Stomach (tissue), 9 donors: ENCODE results near the gene LRP1B. TPM values are rescaled to one million over a fixed set of nuclear protein-coding genes. Genes with fewer than 3 reads are reported as not detected.

Experiments used
- DNase-seq, 2 donors: peaks; one replicate each; pipeline versions ENCODE4 v3.0.0 to v3.0.0-alpha.2; 2013 to 2019
- H3K27ac ChIP-seq, 5 donors: fragments of 200-600 bp in 4 of 5; sonication (generic) in 4 of 5; one replicate each; pipeline ENCODE4 v1.5.1; 2013 to 2019; ENCODE audit warnings: mild to moderate bottlenecking in 1 of 5, moderate library complexity in 1 of 5
- H3K27me3 ChIP-seq, 3 donors: fragments of 200-600 bp; sonication (generic); one replicate each; pipeline ENCODE4 v1.5.1; 2017 to 2019; ENCODE audit warnings: mixed run types in 1 of 3
- H3K36me3 ChIP-seq, 4 donors: fragments of 200-600 bp; sonication (generic); 1 replicate in 3 of 4; 2 replicates in 1 of 4; pipeline ENCODE4 v1.5.1; 2016 to 2019
- H3K4me1 ChIP-seq, 4 donors: fragments of 200-600 bp; sonication (generic); one replicate each; pipeline ENCODE4 v1.5.1; 2016 to 2019
- H3K4me3 ChIP-seq, 4 donors: fragments of 200-600 bp; sonication (generic) in 3 of 4; one replicate each; pipeline ENCODE4 v1.5.1; 2016 to 2019; ENCODE audit warnings: mild to moderate bottlenecking in 1 of 4
- H3K9me3 ChIP-seq, 4 donors: fragments of 200-600 bp; sonication (generic); one replicate each; pipeline ENCODE4 v1.5.1; 2016 to 2019
- EP300 ChIP-seq: sonication (generic); formaldehyde crosslinking; IDR thresholded peaks from one replicate; pipeline ENCODE4 v1.6.1; 2017; ENCODE audit warnings: antibody characterized with exemption
- POLR2A ChIP-seq, 4 donors: fragments of 450-650 bp; IDR thresholded peaks; one replicate each; pipeline ENCODE4 v1.6.1; 2016; ENCODE audit warnings: antibody characterized with exemption in 4 of 4, control low read depth in 2 of 4, mild to moderate bottlenecking in 1 of 4, moderate library complexity in 1 of 4
- POLR2AphosphoS5 ChIP-seq, 3 donors: sonication (generic); formaldehyde crosslinking; IDR thresholded peaks; one replicate each; pipeline ENCODE4 v1.6.1; 2016; ENCODE audit warnings: antibody characterized with exemption in 3 of 3
- WGBS, 5 donors: extraction: QIAGEN DNeasy Blood & Tissue Kit in 3 of 5; methylation state at CpG; one replicate each; pipeline versions ENCODE4 v1.1.5 to v1.1.7; 2013 to 2018; 5-methylcytosine and 5-hydroxymethylcytosine counted together
- intact Hi-C: fragments of 100-400 bp; cut with DNase I; formaldehyde crosslinking; loops from one replicate; pipeline ENCODE4 v1.15.1; 2023; ENCODE audit warnings: low total_unique reads
- polyA plus RNA-seq, 3 donors: library from polyadenylated mRNA; stranded (reverse); fragments of 200-250 nt; gene quantifications; one replicate each; pipeline ENCODE4 v1.2.3, GENCODE V29; 2013
- total RNA-seq, 5 donors: library from RNA; depleted of rRNA; stranded (reverse); fragments of >200 nt; gene quantifications; one replicate each; pipeline versions ENCODE4 v1.1.0 to v1.2.3, GENCODE V29; 2014 to 2016
- TF ChIP-seq, protein P1 (sequence below), 7 experiments: fragments of 450-650 bp in 4 of 7; fragments of 200-600 bp in 3 of 7; sonication (generic) in 3 of 7; IDR thresholded peaks; one replicate each; pipeline ENCODE4 v1.5.1; 2016 to 2019; ENCODE audit warnings: antibody characterized with exemption in 7 of 7, control low read depth in 2 of 7, mild to moderate bottlenecking in 1 of 7
- donor health status: healthy with polysubstance abuse.
- donor health status: Bipolar disorder and iron deficiency.
- donor health status: healthy.

The LRP1B gene
- total and polyA plus RNA-seq, 8 donors, result under 0.01 to 9.0 (median 0.38) TPM

DNA sequence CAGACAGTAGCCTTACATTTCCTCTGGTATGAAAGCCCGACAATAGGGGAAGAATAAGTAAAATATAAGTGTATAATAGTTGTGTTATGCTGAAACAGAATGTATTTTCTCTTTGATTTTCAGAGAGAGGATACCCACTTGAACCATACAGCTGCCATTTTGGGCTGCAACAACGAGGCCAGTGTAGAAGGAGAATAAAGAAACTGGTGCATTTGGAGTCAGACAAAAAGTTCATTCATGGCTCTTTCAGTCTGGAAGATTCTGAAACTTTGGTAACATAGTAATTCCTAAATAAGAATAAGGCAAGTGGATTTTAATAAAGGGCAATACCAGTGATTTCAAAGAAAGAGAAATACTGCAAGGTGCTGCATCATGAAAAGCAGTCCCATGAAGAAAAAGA lies 610.9 kb downstream of the LRP1B start:
- no peaks in the 10 kb centered on the region for H3K9me3 ChIP-seq
- DNase-seq, result no peak
- no peaks in the 10 kb centered on the region for H3K27me3 ChIP-seq
- 81 to 95% (median 87%) methylated on average over 2 of the region's 2 CpGs for WGBS, 5 donors
- intact Hi-C loops, result no loop called here
- H3K4me1 ChIP-seq, result no peaks in the 10 kb centered on the region
- H3K27ac ChIP-seq, result no peak overlapping the region
- TF ChIP-seq POLR2A (IDR thresholded peaks at IDR 0.05) (no peak), EP300 (no peak), POLR2AphosphoS5 (IDR thresholded peaks at IDR 0.05) (no peak)
- TF ChIP-seq, protein P1, sequence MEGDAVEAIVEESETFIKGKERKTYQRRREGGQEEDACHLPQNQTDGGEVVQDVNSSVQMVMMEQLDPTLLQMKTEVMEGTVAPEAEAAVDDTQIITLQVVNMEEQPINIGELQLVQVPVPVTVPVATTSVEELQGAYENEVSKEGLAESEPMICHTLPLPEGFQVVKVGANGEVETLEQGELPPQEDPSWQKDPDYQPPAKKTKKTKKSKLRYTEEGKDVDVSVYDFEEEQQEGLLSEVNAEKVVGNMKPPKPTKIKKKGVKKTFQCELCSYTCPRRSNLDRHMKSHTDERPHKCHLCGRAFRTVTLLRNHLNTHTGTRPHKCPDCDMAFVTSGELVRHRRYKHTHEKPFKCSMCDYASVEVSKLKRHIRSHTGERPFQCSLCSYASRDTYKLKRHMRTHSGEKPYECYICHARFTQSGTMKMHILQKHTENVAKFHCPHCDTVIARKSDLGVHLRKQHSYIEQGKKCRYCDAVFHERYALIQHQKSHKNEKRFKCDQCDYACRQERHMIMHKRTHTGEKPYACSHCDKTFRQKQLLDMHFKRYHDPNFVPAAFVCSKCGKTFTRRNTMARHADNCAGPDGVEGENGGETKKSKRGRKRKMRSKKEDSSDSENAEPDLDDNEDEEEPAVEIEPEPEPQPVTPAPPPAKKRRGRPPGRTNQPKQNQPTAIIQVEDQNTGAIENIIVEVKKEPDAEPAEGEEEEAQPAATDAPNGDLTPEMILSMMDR (IDR thresholded peaks at IDR 0.05), result no peak
- no peaks in the 10 kb centered on the region for H3K36me3 ChIP-seq
- no peak overlapping the region for H3K4me3 ChIP-seq

DNA sequence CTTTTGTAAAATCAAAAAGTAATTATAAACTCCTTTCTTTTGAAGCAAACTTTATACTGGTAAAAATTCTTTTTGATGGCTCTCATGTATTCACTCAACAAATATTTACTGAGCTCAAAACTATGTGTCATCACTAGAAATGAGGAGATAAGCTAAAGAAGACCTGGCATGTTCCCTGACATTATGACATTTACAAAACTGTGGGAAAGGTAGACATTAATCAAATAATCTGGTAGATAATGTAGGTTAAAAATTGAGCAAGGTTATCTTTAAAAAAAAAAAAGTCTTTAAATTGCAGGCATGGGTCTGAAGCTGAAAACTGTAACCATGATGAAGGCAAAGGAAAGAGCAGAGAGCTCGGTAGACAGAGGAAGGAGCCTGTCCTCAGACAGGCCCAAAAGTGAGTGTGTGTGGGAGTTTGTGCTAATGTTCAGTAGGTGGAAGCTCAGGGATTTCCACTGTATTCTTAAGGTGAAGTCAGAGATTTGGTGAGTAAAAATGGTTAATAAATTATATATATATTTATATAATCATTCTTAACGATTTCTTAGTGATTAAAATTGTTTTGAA lies 612.9 kb downstream of the LRP1B start:
- no peak overlapping the region for H3K4me3 ChIP-seq
- no peaks in the 10 kb centered on the region for H3K9me3 ChIP-seq
- WGBS, 5 donors, result 66 to 79% (median 76%) methylated on average over 2 of the region's 2 CpGs
- H3K27me3 ChIP-seq, result no peaks in the 10 kb centered on the region
- no peak for DNase-seq
- no peaks in the 10 kb centered on the region for H3K36me3 ChIP-seq
- intact Hi-C loops, result no loop called here
- TF ChIP-seq POLR2A (IDR thresholded peaks at IDR 0.05) (no peak), EP300 (no peak), POLR2AphosphoS5 (IDR thresholded peaks at IDR 0.05) (no peak)
- TF ChIP-seq, protein P1 (IDR thresholded peaks at IDR 0.05), result no peak
- no peak overlapping the region for H3K27ac ChIP-seq
- no peaks in the 10 kb centered on the region for H3K4me1 ChIP-seq

DNA sequence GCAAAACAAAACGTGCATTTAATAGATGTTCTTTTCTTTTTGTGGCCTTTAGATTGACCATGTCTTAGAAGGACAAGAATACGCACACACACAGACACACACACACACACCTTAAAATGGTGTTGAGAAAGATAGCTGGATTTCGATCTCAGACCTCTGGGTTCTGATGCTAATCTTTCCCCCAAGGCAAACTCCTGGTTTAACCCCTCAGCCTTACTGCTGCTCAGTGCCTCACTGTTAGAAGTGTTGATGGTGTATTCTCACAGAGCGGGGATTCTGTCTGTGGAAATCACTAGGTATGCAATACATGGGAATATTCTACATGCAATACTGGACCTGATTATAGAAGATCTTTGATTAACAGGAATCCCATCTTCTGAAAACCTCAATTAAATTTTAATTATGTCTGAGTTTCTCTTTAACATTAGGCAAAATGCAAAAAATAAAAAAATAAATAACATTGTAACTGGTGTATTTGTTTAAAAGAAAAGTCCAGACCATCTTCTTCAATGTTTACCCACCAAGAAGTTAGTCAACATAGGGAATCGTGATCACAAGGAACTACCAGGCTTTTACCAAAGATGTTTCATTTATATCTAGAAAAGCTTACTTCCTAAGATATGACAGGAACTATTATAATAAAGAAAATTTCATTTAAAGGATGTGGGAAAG lies 613.5 kb downstream of the LRP1B start:
- no peaks in the 10 kb centered on the region for H3K27me3 ChIP-seq
- DNase-seq, result no peak
- intact Hi-C loops, result no loop called here
- TF ChIP-seq, protein P1 (IDR thresholded peaks at IDR 0.05), result no peak
- TF ChIP-seq EP300 (no peak), POLR2A (IDR thresholded peaks at IDR 0.05) (no peak), POLR2AphosphoS5 (IDR thresholded peaks at IDR 0.05) (no peak)
- no peaks in the 10 kb centered on the region for H3K4me1 ChIP-seq
- H3K27ac ChIP-seq, result no peak overlapping the region
- H3K4me3 ChIP-seq, result no peak overlapping the region
- whole genome bisulfite sequencing, 5 donors, result 57 to 68% (median 61%) methylated on average over 5 of the region's 5 CpGs
- H3K9me3 ChIP-seq, result no peaks in the 10 kb centered on the region
- no peaks in the 10 kb centered on the region for H3K36me3 ChIP-seq

DNA sequence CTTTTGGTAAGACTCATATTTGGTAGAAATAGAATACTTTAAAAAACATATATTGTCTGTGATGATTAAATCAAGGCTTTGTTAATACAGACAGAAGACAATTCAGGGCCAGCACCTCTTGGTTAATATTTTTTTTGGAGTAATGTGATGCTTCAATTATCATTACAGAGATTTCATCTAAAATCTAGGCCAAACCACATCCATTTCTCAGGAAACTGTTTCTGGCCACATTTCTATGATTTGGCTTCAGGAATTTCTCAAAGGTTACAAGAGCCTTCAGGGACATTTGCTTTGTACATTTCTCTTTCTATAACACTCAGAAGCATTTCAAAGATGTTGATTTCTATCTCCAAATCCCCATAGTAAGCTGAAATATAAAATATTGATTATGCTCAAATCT lies 614.9 kb downstream of the LRP1B start:
- Histone ChIP-seq H3K27me3 (no peaks in the 10 kb centered on the region), H3K36me3 (no peaks in the 10 kb centered on the region), H3K4me1 (no peaks in the 10 kb centered on the region), H3K9me3 (no peaks in the 10 kb centered on the region), H3K4me3 (no peak overlapping the region), H3K27ac (no peak overlapping the region)
- intact Hi-C loops, result no loop called here
- DNase-seq, result no peak
- TF ChIP-seq, protein P1 (IDR thresholded peaks at IDR 0.05), result no peak
- TF ChIP-seq EP300 (no peak), POLR2A (IDR thresholded peaks at IDR 0.05) (no peak), POLR2AphosphoS5 (IDR thresholded peaks at IDR 0.05) (no peak)
